ENCODE measurements around the gene CYB5R4.
A peak's percentile ranks its signal among the peaks of the same experiment; 100 is the strongest.
"Not testable (repeated sequence)": the region's sequence is repeated elsewhere in the genome, so short reads cannot be mapped to it uniquely, and the experiment has no call there.

The CYB5R4 gene

DNA sequence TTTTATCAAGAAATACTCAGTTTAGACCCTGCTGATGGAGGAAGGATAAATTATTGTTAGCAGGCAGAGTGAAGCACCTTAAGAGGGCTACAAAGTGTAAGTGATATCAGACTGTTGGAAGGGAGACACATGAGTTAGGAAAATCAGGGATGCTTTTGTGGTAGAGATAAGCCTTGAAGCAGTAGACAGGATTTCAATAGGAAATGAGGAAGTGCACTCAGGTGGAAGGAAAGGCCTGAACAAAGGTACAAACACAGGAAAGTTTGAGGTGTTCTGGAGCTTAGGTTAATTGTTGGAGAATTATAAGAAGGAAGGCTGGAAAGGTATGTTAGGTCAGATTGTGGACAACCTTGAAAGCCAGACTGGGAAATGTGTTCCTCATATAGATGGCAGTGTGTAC is 7.6 kb downstream of the CYB5R4 start:
- no peak for DNase-seq

DNA sequence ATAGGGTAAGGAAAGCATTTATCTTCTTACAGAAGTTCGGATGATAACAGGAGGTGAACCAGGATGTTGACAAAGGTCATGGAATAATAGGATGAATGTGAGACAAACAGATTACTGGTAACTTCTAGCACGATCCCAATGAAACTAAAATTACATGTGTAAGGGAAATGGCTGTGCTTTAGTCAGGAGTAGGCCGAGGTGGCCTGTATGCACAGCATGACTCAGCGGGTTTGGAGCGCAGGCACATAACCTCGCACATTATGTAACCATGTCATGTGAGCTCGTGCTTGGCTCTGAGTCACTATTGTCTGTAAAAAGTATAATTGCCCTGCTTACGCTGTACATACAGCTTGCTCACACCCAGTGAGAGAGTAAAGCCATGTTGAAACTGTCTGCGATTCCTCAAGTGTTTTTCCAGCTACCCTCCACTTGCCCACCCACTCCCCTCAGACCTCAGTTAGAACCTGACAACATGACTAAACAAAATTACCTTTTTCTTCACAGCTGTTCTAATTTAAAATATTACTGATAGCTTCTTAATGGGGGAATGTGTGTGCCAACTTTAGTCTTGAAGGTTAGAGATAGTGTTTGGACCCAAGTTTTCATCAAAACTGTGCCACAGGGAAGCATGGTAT is 8.2 kb downstream of the CYB5R4 start:
- no peak for DNase-seq

DNA sequence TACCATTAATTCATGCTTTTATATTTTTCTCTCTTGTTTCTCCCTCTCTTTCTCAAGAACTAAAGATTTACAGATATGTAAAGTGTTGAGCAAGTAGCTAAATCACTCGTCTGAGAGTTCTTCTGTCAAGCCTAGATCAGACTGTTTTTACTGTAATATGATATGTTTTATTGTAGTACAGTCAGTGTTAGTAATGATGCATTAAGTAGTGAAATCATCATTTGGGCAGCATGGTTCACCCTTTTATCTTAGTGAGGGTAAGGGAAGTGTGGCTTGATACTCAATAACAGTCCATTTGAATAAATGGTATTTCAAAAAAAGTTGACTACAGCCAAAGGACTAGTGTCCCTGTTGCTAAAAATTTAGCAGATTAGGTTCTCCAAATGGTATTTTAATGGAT is 9.2 kb downstream of the CYB5R4 start:
- DNase-seq: peak; percentile 2

DNA sequence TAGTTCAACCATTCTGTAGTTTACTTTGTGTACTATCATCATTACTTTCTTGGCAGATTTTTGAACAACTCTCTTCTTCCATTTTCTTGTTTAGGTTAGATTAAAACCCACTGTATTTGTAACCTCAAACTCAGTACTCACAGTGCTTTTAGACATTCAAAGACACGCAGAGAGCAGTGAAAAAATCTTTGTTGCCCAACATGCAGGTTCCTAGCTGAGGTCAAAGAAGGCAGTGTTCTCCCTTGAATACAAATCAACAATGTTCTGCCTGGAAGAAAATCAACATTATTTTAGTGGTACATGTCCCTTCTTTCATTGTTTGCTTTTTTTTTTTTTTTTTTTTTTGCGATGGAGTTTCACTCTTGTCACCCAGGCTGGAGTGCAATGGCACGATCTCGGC is 11.2 kb downstream of the CYB5R4 start:
- DNase-seq: no peak

DNA sequence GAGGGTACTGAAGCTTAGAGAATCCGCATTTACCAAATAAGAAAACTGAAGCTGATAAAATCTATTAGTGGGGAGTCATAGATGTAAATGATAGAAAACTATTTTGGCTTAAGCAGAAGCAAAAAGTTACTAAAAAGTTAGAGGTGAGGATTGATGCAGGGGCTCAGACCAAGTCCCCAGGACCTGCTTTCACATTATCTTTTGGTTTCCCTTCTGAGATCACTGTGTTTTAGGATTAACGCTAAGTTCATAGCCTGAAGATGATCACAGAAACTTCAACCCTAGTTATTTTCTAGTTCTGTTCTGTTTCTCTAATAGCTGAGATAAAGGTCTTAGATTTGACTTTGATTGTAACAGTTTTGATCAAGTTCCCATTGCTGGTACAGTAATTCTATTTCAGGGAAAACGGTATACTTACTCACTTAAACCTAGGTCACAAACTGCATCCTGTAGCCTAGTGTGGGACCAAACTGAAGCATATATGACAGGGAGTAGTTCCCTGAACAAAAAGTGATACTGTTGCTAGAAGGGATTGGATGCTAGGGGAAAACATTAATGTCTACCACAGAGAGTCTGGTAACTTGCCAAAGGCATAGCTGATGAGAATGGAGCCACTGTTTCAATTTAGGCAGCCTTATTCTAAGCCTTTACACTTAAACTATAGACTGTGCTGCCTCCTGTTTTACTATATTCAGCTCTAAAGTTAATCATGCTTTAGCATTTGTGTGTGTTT is 13.1 kb downstream of the CYB5R4 start:
- no peak for DNase-seq

DNA sequence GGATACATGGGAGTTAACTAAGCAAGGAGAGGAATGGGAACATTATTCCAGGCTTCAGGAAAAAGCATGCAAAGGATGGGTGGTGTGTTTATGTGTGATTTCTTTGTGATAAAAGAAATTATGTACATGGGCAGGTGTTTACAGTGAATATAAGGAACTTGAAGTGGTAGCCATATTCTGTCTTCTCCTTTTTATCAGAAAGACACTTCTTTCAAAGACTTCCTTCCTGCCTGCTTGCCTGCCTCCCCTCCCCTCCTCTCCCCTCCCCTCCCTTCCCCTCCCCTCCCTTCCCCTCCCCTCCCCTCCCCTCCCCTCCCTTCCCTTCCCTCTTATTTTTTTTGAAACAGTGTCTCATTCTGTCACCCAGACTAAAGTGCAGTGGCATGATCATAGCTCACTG is 14.4 kb downstream of the CYB5R4 start:
- no peak for DNase-seq

DNA sequence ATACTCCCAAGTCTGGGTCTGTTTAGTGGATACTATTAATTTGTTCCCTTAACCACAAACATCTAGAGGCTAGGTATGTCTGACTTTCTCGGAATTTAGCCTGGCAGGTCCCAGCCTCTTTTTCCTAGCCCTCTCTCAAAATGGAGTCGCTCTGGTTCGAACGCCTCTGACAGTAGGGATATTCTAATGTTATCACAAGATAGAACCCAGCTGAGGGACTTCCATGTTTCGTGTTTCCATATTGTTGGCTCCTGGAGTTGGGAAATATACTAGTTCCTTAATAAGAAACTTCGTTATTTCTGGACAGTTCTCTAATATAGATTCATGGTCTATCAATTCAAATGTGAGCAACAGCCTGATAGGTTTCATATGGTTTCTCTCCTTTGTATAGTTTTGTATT is 16.4 kb downstream of the CYB5R4 start:
- no peak for DNase-seq

DNA sequence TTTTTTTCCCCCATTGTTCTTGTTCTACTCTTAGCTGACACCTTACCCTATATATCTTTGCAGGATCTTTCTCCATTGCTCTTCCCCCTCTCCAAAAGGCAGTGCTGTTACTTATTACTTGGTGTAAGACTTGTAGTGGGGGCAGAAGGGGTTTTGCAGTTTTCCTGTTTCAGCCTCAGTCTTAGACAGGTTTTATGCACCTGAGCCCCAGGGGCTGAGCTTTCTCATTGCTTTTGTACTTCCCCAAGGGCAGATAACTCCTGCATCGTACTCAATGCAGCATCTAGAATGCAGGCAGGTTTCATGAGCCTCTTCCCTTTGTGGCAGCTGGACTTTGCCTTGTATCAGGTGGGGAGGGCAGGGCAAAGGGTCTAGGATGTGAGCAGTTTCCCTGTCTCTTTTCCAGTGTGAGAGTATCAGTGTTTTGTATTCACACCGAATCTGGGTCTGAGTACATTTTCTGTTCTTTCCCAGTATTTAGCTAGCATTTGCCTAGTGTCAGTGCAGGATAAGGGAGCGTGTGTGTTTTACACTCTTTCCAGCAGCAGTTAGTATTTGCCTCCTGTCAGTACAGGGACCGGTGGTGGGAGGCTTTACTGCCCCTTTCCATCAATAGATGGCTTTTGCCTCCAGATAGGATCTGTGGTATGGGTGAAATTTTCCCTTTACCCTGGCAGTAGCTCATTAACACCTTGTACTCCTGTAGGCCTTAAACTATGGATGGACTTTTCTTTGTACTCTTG is 19.6 kb downstream of the CYB5R4 start:
- DNase-seq: no peak

DNA sequence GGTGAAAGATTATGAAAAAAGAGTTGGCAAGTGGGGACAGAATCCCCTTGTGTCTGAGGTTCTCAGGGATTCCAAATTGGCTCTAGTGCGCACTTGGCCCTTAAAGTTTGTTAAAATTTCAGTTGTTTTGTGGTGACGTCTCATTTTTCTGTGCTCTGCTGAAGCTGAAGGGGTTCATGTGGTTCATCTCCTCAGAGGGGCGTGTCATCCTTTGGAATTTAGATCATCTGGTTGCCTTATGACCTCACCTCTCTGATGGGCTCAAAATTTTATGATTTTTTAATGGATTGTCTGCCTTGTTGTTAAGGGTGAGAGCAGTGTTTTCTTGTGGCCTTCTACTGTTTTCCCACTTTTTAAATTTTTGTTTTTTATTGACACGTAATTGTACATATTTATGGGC is 20.3 kb downstream of the CYB5R4 start:
- no peak for DNase-seq

DNA sequence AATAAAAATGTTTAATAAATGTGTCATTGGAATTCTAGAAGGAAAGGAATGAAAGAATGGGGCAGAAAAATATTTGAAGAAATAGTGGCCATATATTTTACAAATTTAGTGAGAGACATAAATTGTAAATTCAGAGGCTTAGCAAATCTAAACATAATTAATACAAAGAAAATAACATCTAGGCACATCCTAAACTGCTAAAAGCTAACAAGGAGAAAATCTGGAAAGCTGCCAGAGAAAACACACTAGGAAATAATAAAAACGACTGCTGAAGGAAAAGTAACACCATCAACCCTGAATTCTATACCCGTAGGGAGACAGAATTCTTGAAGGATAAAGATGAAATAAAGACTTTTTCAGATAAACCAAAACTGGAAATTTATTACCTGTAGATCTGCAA is 23.8 kb downstream of the CYB5R4 start:
- DNase-seq: peak; percentile 29

DNA sequence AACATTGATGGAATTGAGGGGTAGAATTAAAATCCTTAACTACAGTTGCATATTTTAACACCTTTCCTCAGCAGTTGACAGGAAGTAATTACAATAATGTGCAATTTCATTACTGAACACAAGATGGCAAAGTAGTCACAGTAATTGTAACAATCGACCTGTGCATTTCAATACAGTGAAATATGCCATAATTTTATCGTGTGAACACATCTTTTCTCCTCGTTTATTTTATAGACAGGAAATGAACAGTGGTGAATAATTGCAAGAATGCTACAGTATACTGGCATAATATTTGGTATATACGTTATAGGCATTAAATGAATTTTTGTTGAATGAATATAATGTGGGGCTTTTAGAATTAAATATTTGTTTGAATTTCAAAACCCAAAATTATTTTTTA is 25.0 kb downstream of the CYB5R4 start:
- DNase-seq: peak; percentile 71

DNA sequence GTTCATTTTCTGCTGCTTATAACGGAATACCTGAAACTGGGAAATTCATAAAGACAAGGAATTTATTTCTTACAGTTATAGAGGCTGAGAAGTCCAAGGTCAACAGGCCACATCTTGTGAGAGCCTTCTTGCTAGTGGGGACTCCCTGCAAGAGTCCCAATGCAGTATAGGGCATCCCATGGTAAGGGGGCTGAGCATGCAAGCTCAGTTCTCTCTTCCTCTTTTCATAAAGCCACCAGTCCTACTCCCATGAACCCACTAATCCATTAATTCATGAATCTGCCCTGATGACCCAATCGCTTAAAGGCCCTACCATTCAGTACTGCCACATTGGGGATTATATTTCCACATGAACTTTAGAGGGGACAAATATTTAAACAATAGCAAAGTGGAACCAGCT is 26.5 kb downstream of the CYB5R4 start:
- no peak for DNase-seq

DNA sequence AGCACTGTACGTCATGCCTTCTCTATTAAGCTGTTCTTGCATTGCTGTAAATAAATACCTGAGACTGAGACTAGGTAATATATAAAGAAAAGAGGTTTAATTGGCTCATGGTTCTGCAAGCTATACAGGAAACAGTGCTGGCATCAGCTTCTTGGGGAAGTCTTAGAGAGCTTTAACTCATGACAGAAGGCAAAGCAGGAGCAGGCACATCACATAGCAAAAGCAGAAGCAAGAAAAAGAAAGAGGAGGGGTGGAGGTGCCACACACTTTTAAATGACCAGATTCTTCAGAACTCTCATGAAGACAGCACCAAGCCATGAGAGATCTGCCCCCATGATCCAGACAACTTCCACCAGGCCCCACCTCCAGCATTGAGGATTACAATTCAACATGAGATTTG is 30.1 kb downstream of the CYB5R4 start:
- DNase-seq: no peak

DNA sequence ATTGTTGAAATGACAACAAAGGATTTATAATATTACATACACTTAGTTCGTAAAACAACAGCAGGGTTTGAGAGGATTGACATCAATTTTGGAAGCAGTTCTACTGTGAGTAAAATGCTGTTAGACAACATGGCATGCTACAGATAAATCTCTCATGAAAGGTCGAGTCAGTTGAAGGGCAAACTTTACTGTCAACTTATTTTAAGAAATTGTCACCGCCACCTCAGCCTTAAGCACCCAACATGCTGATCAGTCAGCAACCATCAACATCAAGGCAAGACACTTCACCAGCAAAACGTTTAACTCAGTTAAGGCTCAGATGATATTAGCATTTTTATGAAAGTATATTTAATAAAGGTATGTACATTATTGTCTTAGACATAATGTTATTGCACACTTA is 31.0 kb downstream of the CYB5R4 start:
- no peak for DNase-seq

DNA sequence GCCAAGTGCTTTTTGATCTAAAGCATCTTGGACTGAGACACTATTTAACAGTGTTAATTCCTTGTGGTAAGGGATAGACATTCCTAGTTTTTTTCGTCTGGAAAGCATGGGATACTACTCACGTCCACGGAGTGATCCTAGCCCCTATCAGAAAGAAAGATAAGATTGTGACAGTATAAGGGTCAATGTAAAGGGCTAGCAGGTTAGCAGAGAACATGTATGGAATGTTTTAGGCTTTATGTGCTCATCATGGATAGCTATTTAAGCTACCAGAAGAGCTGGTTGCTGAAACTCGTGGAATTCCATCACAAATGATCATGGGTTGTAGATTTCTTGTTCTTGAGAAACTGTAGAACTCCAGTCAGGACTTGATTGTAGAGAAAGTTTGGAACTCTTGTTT is 32.1 kb downstream of the CYB5R4 start:
- no peak for DNase-seq

DNA sequence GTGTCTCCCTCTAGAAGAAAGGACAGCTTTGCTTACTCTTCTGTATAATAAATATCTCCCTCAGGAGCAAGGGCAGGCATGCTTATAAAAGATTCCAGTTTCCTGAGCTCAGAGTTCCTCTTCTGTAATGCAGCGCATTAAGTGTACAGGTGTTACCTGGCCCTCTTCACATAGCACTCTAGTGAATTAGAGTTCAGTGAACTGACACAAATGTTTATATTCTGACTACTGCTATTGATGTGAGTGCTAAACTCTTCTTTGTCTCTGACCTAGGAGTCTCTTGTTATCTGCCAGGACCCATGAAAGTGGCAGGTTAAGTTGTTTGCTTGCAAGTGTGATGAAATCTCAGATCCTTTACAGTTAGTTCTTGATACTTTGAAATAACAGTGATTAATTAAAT is 33.5 kb downstream of the CYB5R4 start:
- DNase-seq: peak; percentile 52

DNA sequence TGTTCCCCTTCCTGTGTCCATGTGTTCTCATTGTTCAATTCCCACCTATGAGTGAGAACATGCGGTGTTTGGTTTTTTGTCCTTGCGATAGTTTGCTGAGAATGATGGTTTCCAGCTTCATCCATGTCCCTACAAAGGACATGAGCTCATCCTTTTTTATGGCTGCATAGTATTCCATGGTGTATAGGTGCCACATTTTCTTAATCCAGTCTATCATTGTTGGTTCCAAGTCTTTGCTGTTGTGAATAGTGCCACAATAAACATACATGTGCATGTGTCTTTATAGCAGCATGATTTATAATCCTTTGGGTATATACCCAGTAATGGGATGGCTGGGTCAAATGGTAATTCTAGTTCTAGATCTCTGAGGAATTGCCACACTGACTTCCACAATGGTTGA is 37.6 kb downstream of the CYB5R4 start:
- not testable (repeated sequence) for DNase-seq

DNA sequence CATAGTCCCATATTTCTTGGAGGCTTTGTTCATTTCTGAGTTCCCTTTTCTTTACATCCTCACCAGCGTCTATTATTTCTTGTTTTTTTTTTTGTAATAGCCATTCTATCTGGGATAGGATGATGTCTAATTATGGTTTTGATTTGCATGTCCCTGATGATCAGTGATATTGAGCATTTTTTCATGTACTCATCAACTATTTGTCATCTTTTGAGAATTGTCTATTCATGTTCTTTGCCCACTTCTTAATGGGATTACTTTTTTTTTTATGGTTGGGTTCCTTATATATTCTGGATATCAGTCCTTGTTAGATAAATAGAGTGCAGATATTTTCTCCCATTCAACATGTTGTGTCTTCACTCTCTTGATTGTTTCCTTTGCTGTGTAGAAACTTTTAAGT is 42.1 kb downstream of the CYB5R4 start:
- no peak for DNase-seq

DNA sequence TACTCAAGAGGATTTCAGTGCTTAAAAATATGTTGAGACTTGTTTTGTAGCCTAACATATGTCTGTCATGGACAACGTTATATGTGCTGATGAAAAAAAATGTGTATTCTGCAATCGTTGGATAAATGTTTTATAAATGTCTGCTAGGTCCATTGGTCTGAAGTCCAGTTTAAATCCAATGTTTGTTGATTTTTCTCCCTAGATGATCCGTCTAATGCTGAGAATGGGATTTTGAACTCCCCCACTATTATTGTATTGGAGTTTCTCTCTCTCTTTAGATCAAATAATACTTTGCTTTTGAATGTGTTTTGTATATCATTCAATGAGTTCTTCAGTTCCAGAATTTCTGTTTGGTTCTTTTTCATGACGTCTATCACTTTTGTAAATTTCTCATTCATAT is 44.9 kb downstream of the CYB5R4 start:
- no peak for DNase-seq

DNA sequence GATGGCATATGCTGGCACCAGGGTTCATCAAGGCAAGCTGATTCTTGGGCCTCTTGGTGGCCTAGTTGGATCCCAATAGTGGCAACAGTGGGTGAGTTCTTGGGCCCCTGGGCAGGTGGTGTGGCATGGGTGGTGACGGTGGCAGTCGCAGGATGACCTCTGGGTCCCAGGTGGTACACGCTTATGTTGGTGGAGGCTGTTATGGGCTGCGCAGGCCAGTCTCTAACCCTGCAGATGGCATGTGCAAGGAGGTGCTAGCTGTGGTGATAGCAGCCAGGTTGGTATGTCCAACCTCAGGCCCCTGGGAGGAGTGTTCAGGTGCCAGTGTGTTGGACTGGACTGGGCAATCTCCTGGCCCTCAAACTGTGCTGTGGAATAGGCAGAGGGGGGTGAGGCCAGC is 46.2 kb downstream of the CYB5R4 start:
- no peak for DNase-seq

DNA sequence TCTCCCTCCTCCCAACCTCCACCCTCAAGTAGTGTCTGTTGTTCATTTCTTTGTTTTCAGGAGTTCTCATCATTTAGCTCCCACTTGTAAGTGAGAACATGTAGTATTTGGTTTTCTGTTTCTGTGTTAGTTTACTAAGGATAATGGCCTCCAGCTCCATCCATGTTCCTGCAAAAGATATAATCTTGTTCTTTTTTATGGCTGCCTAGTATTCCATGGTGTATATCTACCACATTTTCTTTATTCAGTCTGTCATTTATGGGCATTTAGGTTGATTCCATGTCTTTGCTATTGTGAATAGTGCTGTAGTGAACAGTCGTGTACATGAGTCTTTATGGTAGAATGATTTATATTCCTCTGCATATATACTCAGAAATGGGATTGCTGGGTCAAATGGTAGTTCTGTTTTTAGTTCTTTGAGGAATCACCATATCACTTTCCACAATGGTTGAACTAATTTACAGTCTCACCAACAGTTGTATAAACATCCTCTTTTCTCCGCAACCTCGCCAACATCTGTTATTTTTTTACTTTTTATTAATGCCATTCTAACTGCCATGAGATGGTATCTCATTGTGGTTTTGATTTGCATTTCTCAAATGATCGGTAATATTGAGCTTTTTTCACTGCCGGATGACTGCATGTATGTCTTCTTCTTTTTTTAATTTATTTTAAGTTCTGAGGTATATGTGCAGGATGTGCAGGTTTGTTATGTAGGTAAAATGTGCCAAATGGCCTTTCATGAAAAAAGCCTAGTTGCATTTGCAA is 48.3 kb downstream of the CYB5R4 start:
- DNase-seq: not testable (repeated sequence)

DNA sequence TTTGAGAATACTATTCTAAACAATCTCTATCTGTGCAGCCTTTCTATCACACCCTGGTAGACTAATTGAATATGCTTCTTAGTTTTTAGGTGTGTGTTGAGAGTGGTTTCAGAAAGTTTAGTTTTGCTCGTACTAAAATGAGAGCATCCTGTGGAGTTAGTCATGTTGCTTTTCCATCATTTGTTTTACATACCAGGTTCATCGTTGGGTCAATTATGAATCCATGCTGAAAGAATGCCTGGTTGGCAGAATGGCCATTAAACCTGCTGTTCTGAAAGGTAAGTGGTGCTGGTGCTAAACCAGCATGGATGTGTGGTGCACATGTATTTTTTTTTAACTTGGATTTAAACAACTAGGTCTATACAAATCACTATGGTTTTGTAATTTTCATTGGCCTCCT is 49.3 kb downstream of the CYB5R4 start:
- no peak for DNase-seq

DNA sequence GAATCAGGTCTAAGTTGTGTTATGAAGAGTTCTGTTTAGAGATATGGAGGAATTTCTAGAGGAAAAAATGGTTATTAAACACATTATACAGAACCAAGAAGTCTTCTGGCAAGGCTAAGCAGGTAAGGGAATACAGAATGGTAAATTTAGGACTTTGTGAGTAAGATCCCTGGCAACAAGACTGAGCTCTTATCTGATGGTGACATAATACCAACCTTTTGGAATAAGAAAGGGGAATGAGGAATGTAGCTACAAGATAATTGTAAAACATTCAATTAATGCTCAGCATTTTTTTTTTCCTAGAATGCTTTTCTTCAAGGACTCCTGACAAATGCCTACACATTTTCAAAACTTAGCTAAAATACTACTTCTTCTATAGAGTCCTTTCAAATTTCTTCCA is 51.8 kb downstream of the CYB5R4 start:
- no peak for DNase-seq

DNA sequence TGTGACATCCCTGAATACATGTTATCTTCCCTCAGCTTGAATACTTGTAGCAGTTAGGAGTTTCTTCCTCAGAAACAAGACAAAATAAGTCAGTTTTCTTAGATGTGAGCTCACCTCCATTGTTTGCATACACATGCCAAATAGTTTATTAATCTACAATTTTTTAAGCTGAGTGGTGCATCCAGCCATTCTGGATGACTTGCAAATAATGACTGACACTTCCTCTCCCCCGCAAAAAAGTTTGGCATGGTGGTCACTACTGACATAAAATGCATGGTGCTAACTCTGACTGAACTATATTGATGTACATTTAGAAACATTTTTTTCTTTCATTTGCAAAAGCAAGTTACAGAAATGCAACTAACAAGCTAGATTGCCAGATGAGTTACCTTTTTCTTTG is 55.5 kb downstream of the CYB5R4 start:
- DNase-seq: no peak

All from NCI-H2029 (cell line).